HG03097 (cell line): ENCODE results near the gene SF3B2.
"Not testable (repeated sequence)": the region's sequence is repeated elsewhere in the genome, so short reads cannot be mapped to it uniquely, and the experiment has no call there.

Source experiments
- ATAC-seq: cut with Tn5 transposase; IDR thresholded peaks from one replicate; pipeline ENCODE4 v1.9.1; 2021; ENCODE audit not compliant: unreplicated experiment, low FRiP score

SF3B2 gene

GRCh38 chr11:66072081-66072480 lies 19.9 kb downstream of the SF3B2 start:
- ATAC-seq: no peak

- no peak for ATAC-seq
These were observed 20.4 kb downstream of the SF3B2 start for GRCh38 chr11:66072518-66072917.

GRCh38 chr11:66073669-66074068 lies 21.5 kb downstream of the SF3B2 start:
- no peak for ATAC-seq

- no peak for ATAC-seq
These were observed 23.1 kb downstream of the SF3B2 start for GRCh38 chr11:66075273-66075672.

- ATAC-seq: no peak
These were observed 24.4 kb downstream of the SF3B2 start for GRCh38 chr11:66076561-66076960.

GRCh38 chr11:66077927-66078326 lies 25.8 kb downstream of the SF3B2 start:
- ATAC-seq: no peak

GRCh38 chr11:66078949-66079348 lies 26.8 kb downstream of the SF3B2 start:
- not testable (repeated sequence) for ATAC-seq

GRCh38 chr11:66080055-66080817 lies 28.1 kb downstream of the SF3B2 start:
- ATAC-seq: no peak

GRCh38 chr11:66081505-66081904 lies 29.3 kb downstream of the SF3B2 start:
- ATAC-seq: peak; percentile 72

GRCh38 chr11:66082946-66083698 lies 31.0 kb downstream of the SF3B2 start:
- ATAC-seq: no peak

- no peak for ATAC-seq
These were observed 31.6 kb downstream of the SF3B2 start for GRCh38 chr11:66083767-66084166.

- no peak for ATAC-seq
These were observed 32.8 kb downstream of the SF3B2 start for GRCh38 chr11:66084821-66085475.

GRCh38 chr11:66087148-66087908 lies 35.2 kb downstream of the SF3B2 start:
- ATAC-seq: no peak

GRCh38 chr11:66089067-66089466 lies 36.9 kb downstream of the SF3B2 start:
- no peak for ATAC-seq

- ATAC-seq: no peak
These were observed 38.1 kb downstream of the SF3B2 start for GRCh38 chr11:66090288-66090687.

- not testable (repeated sequence) for ATAC-seq
These were observed 40.0 kb downstream of the SF3B2 start for GRCh38 chr11:66092125-66092524.

GRCh38 chr11:66099746-66100145 lies 47.6 kb downstream of the SF3B2 start:
- ATAC-seq: not testable (repeated sequence)

GRCh38 chr11:66100272-66101065 lies 48.3 kb downstream of the SF3B2 start:
- ATAC-seq: peak; percentile 73

GRCh38 chr11:66101066-66101464 lies 48.9 kb downstream of the SF3B2 start:
- ATAC-seq: peak; percentile 21
